Ascending aorta (tissue), 2 donors: ENCODE measurements around the gene ZNF766. TPM values are rescaled to one million over a fixed set of nuclear protein-coding genes. Genes with fewer than 3 reads are reported as not detected.

ENCODE experiments used
- DNase-seq, 2 donors: peaks; one replicate each; pipeline ENCODE4 v3.0.0-alpha.2; 2019; ENCODE audit warnings: low spot score in 2 of 2
- H3K27ac ChIP-seq, 2 donors: fragments of 200-600 bp; sonication (generic); one replicate each; pipeline ENCODE4 v1.5.1; 2016 to 2017; ENCODE audit warnings: mild to moderate bottlenecking in 1 of 2
- H3K27me3 ChIP-seq: fragments of 200-600 bp; sonication (generic); one replicate; pipeline ENCODE4 v1.5.1; 2017
- H3K36me3 ChIP-seq, 2 donors: fragments of 200-600 bp; sonication (generic); one replicate each; pipeline ENCODE4 v1.5.1; 2016
- H3K4me1 ChIP-seq, 2 donors: fragments of 200-600 bp; sonication (generic); one replicate each; pipeline ENCODE4 v1.5.1; 2016 to 2017; ENCODE audit warnings: mild to moderate bottlenecking in 1 of 2
- H3K4me3 ChIP-seq, 2 donors: fragments of 200-600 bp; sonication (generic); one replicate each; pipeline ENCODE4 v1.5.1; 2016 to 2017; ENCODE audit warnings: mild to moderate bottlenecking in 1 of 2
- H3K9me3 ChIP-seq, 2 donors: fragments of 200-600 bp; sonication (generic); one replicate each; pipeline ENCODE4 v1.5.1; 2016
- intact Hi-C: fragments of 100-400 bp; cut with DNase I; formaldehyde crosslinking; loops from one replicate; pipeline ENCODE4 v1.15.1; 2023
- total RNA-seq: library from RNA; depleted of rRNA; stranded (reverse); fragments of >200 nt; gene quantifications from one replicate; pipeline ENCODE4 v1.1.0, GENCODE V29; 2016
- TF ChIP-seq, protein P1 (sequence below), 3 experiments: fragments of 200-600 bp in 2 of 3; fragments of 450-650 bp in 1 of 3; sonication (generic) in 2 of 3; IDR thresholded peaks; one replicate each; pipeline ENCODE4 v1.5.1; 2016 to 2019; ENCODE audit warnings: antibody characterized with exemption in 3 of 3, mild to moderate bottlenecking in 1 of 3, moderate library complexity in 1 of 3

ZNF766 gene
- total RNA-seq, 1 donor from 2014 or later = 2.3 TPM

DNA sequence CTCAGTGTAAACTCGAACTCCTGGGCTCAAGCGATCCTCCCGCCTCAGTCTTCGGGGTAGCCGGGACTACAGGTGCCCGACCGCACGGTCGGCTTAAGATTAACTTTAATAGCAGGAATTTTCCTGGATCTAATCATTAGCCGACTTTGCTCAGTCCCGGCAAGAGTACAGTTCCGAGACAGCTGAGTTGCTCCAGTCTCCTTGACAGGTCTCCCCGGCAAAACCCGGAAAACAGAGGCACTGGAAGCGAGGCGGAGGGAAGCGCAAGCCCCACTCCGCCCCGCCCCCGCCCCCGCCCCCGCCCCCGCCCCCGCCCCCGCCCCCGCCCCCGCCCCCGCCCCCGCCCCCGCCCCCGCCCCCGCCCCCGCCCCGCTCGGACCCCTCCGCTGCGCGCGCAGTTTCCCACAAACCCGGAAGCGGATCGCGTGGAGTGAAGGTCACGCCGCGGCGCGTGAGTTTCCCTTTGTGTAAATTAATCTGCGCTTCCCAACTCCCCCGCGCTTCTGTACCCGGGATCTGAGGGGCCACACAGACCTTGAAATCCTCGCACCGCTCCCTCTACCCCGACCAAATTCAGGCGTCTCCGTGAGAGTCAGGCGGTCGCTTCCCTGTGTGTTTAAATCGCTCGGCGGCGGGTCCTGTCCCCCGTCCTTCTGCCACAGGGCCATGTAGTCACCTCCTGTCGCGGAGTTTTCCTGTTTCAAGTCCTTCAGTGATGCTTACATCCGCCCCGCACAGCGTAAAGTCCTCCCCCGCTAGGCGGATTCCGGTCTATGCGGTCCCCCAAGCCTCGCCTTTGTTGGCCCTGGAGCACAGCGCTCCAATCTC lies 27.6 kb downstream of the ZNF766 start, which contains the start of gene ZNF480:
ZNF480 (plus strand) TSS at position 397 of the 828 bp plus-strand sequence. CDS start 3,244 bp downstream, outside the sequence.
- intact Hi-C loops = loop anchor here (1.0 to 2.0 kb wide), 4 partner anchors 28 to 600 kb away; partner anchors contain the start of genes ZNF320, ZNF616, ZNF766 and ZNF841
- TF ChIP-seq, protein P1, sequence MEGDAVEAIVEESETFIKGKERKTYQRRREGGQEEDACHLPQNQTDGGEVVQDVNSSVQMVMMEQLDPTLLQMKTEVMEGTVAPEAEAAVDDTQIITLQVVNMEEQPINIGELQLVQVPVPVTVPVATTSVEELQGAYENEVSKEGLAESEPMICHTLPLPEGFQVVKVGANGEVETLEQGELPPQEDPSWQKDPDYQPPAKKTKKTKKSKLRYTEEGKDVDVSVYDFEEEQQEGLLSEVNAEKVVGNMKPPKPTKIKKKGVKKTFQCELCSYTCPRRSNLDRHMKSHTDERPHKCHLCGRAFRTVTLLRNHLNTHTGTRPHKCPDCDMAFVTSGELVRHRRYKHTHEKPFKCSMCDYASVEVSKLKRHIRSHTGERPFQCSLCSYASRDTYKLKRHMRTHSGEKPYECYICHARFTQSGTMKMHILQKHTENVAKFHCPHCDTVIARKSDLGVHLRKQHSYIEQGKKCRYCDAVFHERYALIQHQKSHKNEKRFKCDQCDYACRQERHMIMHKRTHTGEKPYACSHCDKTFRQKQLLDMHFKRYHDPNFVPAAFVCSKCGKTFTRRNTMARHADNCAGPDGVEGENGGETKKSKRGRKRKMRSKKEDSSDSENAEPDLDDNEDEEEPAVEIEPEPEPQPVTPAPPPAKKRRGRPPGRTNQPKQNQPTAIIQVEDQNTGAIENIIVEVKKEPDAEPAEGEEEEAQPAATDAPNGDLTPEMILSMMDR (IDR thresholded peaks at IDR 0.05) = no peak

GRCh38 chr19:52297601-52298364 lies 28.4 kb downstream of the ZNF766 start:
- peaks cover 24 to 33% of the 10 kb centered on the region in 2 donors for H3K36me3 ChIP-seq
- intact Hi-C loops = loop anchor here (1.0 to 2.0 kb wide), 4 partner anchors 28 to 599 kb away; partner anchors contain the start of genes ZNF320, ZNF616, ZNF766 and ZNF841

More for the DNA sequence above, 27.6 kb downstream of the ZNF766 start, which contains the start of gene ZNF480:
- Histone ChIP-seq H3K36me3 (peaks cover 20 to 31% of the 10 kb centered on the region in 2 donors), H3K9me3 (peaks cover 0 to 2% of the 10 kb centered on the region in 2 donors), H3K4me1 (peaks cover 0 to 4% of the 10 kb centered on the region in 2 donors), H3K4me3 (peak within 1 kb of the TSS; percentile 77 to 84), H3K27me3 (no peaks in the 10 kb centered on the region), H3K27ac (peak within 1 kb of the TSS; percentile 91 to 94)
- DNase-seq = peak; percentile 26 to 87

GRCh38 chr19:52307275-52307674 lies 37.9 kb downstream of the ZNF766 start:
- Histone ChIP-seq H3K9me3 (peaks cover 75 to 89% of the 10 kb centered on the region in 2 donors), H3K36me3 (peaks cover 76 to 95% of the 10 kb centered on the region in 2 donors), H3K4me3 (no peak overlapping the region), H3K4me1 (no peaks in the 10 kb centered on the region), H3K27ac (no peak overlapping the region), H3K27me3 (no peaks in the 10 kb centered on the region)
- intact Hi-C loops = no loop called here
- no peak for DNase-seq
- TF ChIP-seq, protein P1 (IDR thresholded peaks at IDR 0.05) = no peak

More at GRCh38 chr19:52297601-52298364, 28.4 kb downstream of the ZNF766 start:
- H3K27ac ChIP-seq = peak overlapping the region; percentile 91 to 94
- H3K27me3 ChIP-seq = no peaks in the 10 kb centered on the region
- peaks cover 0 to 4% of the 10 kb centered on the region in 2 donors for H3K4me1 ChIP-seq
- DNase-seq = no peak
- TF ChIP-seq, protein P1 (IDR thresholded peaks at IDR 0.05) = no peak
- H3K9me3 ChIP-seq = peaks cover 0 to 10% of the 10 kb centered on the region in 2 donors
- peak overlapping the region; percentile 77 to 84 for H3K4me3 ChIP-seq

- intact Hi-C loops = no loop called here
- Histone ChIP-seq H3K4me1 (no peaks in the 10 kb centered on the region), H3K27me3 (no peaks in the 10 kb centered on the region), H3K27ac (no peak overlapping the region), H3K9me3 (peaks cover 99 to 100% of the 10 kb centered on the region in 2 donors), H3K36me3 (peaks cover 60 to 62% of the 10 kb centered on the region in 2 donors), H3K4me3 (no peak overlapping the region)
- TF ChIP-seq, protein P1 (IDR thresholded peaks at IDR 0.05) = no peak
- no peak for DNase-seq
Observed at GRCh38 chr19:52322429-52322828, 53.0 kb downstream of the ZNF766 start.

DNA sequence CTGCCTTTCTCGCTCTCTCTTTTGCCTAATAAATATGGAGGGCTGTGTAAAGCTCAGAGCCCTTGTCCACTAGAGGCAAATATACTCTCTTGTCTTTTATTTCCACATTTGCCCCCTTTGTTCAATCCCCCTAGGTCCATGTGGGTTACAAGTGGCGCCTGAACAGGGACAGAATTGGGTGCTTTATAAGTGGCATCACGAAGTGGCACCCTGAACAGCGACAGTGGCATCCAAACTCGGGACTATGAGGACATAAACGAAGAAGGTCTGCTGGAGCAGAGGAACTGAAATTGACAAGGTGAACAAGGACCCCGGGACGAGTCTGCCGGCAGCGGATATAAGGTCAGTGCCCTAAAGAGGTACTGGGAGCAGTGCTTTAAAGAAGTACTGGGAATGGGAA lies 62.4 kb downstream of the ZNF766 start:
- no peaks in the 10 kb centered on the region for H3K4me1 ChIP-seq
- intact Hi-C loops = no loop called here
- peaks cover 66 to 76% of the 10 kb centered on the region in 2 donors for H3K9me3 ChIP-seq

More for the DNA sequence above, 62.4 kb downstream of the ZNF766 start:
- Histone ChIP-seq H3K27ac (no peak overlapping the region), H3K27me3 (no peaks in the 10 kb centered on the region), H3K36me3 (no peaks in the 10 kb centered on the region), H3K4me3 (no peak overlapping the region)
- no peak for DNase-seq
- TF ChIP-seq, protein P1 (IDR thresholded peaks at IDR 0.05) = no peak
